Common myeloid progenitor, CD34-positive (primary cell): Measurements from ENCODE around the gene AGAP1.

ENCODE experiments used
- CTCF ChIA-PET: fragments of 350-600 bp; sonication (Branson Sonifier 250); formaldehyde crosslinking; loops from one replicate; lab custom pipeline; 2021; ENCODE audit warnings: antibody characterized with exemption; lab: Charles Lee
- POLR2A ChIA-PET: fragments of 350-600 bp; sonication (Branson Sonifier 250); formaldehyde crosslinking; loops from one replicate; lab custom pipeline; 2021; ENCODE audit warnings: antibody characterized with exemption; lab: Charles Lee
- DNase-seq, 3 donors: peaks; one replicate each; pipeline versions ENCODE4 v3.0.0 to v3.0.0-alpha.2; 2013
- H3K27ac ChIP-seq, 2 experiments: 1 replicate in 1 of 2; 2 replicates in 1 of 2; pipeline ENCODE4 v1.7.0; 2013; ENCODE audit warnings: inconsistent platforms in 2 of 2, low read length in 2 of 2, mild to moderate bottlenecking in 2 of 2, low read depth in 1 of 2, moderate library complexity in 1 of 2; ENCODE audit not compliant: severe bottlenecking in 2 of 2, insufficient read depth in 1 of 2, poor library complexity in 1 of 2
- H3K27me3 ChIP-seq, 5 experiments: replicated peaks in 2 of 5; 1 replicate in 3 of 5; 2 replicates in 2 of 5; pipeline versions ENCODE4 v1.6.1 to v1.7.0; 2013; ENCODE audit warnings: low read length in 4 of 5, mild to moderate bottlenecking in 2 of 5, moderate library complexity in 2 of 5, inconsistent platforms in 1 of 5; ENCODE audit not compliant: insufficient read depth in 5 of 5, control insufficient read depth in 4 of 5
- H3K36me3 ChIP-seq, 4 experiments: 1 replicate in 2 of 4; 2 replicates in 2 of 4; pipeline versions ENCODE4 v1.6.1 to v1.7.0; 2013; ENCODE audit warnings: low read length in 3 of 4, control low read depth in 1 of 4, mild to moderate bottlenecking in 1 of 4; ENCODE audit not compliant: control insufficient read depth in 4 of 4, insufficient read depth in 4 of 4
- H3K4me1 ChIP-seq, 4 experiments: 1 replicate in 3 of 4; 2 replicates in 1 of 4; pipeline versions ENCODE4 v1.6.1 to v1.7.1; 2013; ENCODE audit warnings: low read length in 3 of 4, mild to moderate bottlenecking in 3 of 4, control low read depth in 1 of 4, inconsistent platforms in 1 of 4, moderate library complexity in 1 of 4; ENCODE audit not compliant: control insufficient read depth in 4 of 4, insufficient read depth in 4 of 4; ENCODE audit errors: control extremely low read depth in 1 of 4
- H3K4me3 ChIP-seq, 7 experiments: 1 replicate in 4 of 7; 2 replicates in 3 of 7; pipeline versions ENCODE4 v1.5.1 to v1.7.0; 2013; ENCODE audit warnings: mild to moderate bottlenecking in 7 of 7, low read length in 6 of 7, moderate library complexity in 6 of 7, inconsistent platforms in 2 of 7, low read depth in 2 of 7, control low read depth in 1 of 7; ENCODE audit not compliant: insufficient read depth in 4 of 7, control insufficient read depth in 1 of 7; ENCODE audit errors: extremely low read depth in 1 of 7
- H3K9me3 ChIP-seq, 5 experiments: 1 replicate in 4 of 5; 2 replicates in 1 of 5; pipeline versions ENCODE4 v1.6.1 to v1.7.1; 2013; ENCODE audit warnings: low read length in 4 of 5, mild to moderate bottlenecking in 2 of 5, inconsistent platforms in 1 of 5, low read depth in 1 of 5, moderate library complexity in 1 of 5; ENCODE audit not compliant: control insufficient read depth in 4 of 5, insufficient read depth in 2 of 5; ENCODE audit errors: control extremely low read depth in 1 of 5
- WGBS: methylation state at CpG from one replicate; pipeline ENCODE4 v1.1.5; 2013; ENCODE audit not compliant: insufficient coverage; 5-methylcytosine and 5-hydroxymethylcytosine counted together

The AGAP1 gene

GRCh38 chr2:235535423-235536130 lies 41.7 kb downstream of the AGAP1 start:
- H3K4me1 ChIP-seq = no peaks in the 10 kb centered on the region
- H3K27ac ChIP-seq = no peak overlapping the region
- CTCF ChIA-PET = no interaction called here
- no peaks in the 10 kb centered on the region for H3K36me3 ChIP-seq
- H3K4me3 ChIP-seq = no peak overlapping the region
- H3K27me3 ChIP-seq = peaks cover 0 to 48% (median 5%) of the 10 kb centered on the region in 5 experiments
- peaks cover 0 to 2% (median 0%) of the 10 kb centered on the region in 5 experiments for H3K9me3 ChIP-seq
- no peak for DNase-seq
- POLR2A ChIA-PET = no interaction called here
- WGBS = 96% methylated on average over 17 of the region's 25 CpGs

GRCh38 chr2:235536711-235537110 lies 42.9 kb downstream of the AGAP1 start:
- Histone ChIP-seq H3K4me1 (no peaks in the 10 kb centered on the region), H3K36me3 (no peaks in the 10 kb centered on the region), H3K9me3 (no peaks in the 10 kb centered on the region), H3K27ac (no peak overlapping the region), H3K27me3 (peaks cover 0 to 44% (median 3%) of the 10 kb centered on the region in 5 experiments), H3K4me3 (no peak overlapping the region)
- DNase-seq = no peak
- 95% methylated on average over 7 of the region's 11 CpGs for WGBS
- POLR2A ChIA-PET = no interaction called here
- CTCF ChIA-PET = no interaction called here

- Histone ChIP-seq H3K27ac (no peak overlapping the region), H3K36me3 (no peaks in the 10 kb centered on the region), H3K4me1 (no peaks in the 10 kb centered on the region), H3K4me3 (no peak overlapping the region), H3K9me3 (no peaks in the 10 kb centered on the region), H3K27me3 (peaks cover 0 to 44% (median 3%) of the 10 kb centered on the region in 5 experiments)
- ChIA-PET POLR2A (no interaction called here), CTCF (no interaction called here)
- 98% methylated on average over 6 of the region's 7 CpGs for WGBS
- no peak for DNase-seq
Observed at GRCh38 chr2:235537186-235537585, 43.3 kb downstream of the AGAP1 start.

- CTCF ChIA-PET = no interaction called here
- 77% methylated on average over 3 of the region's 5 CpGs for WGBS
- no peaks in the 10 kb centered on the region for H3K4me1 ChIP-seq
- POLR2A ChIA-PET = no interaction called here
- H3K27me3 ChIP-seq = peaks cover 0 to 44% (median 3%) of the 10 kb centered on the region in 5 experiments
- no peaks in the 10 kb centered on the region for H3K36me3 ChIP-seq
- no peak for DNase-seq
- H3K9me3 ChIP-seq = no peaks in the 10 kb centered on the region
- H3K4me3 ChIP-seq = no peak overlapping the region
- H3K27ac ChIP-seq = no peak overlapping the region
Observed at GRCh38 chr2:235537587-235537986, 43.7 kb downstream of the AGAP1 start.

- 86% methylated on average over 4 of the region's 7 CpGs for WGBS
- POLR2A ChIA-PET = no interaction called here
Observed at GRCh38 chr2:235538144-235538639, 44.3 kb downstream of the AGAP1 start.

GRCh38 chr2:235538981-235539380 lies 45.1 kb downstream of the AGAP1 start:
- Histone ChIP-seq H3K27me3 (peaks cover 0 to 42% (median 3%) of the 10 kb centered on the region in 5 experiments), H3K4me1 (no peaks in the 10 kb centered on the region), H3K4me3 (no peak overlapping the region), H3K36me3 (no peaks in the 10 kb centered on the region), H3K9me3 (no peaks in the 10 kb centered on the region), H3K27ac (no peak overlapping the region)
- ChIA-PET POLR2A (no interaction called here), CTCF (no interaction called here)
- no peak for DNase-seq
- WGBS = 89% methylated on average over 4 of the region's 5 CpGs

More at GRCh38 chr2:235538144-235538639, 44.3 kb downstream of the AGAP1 start:
- H3K27me3 ChIP-seq = peaks cover 0 to 45% (median 3%) of the 10 kb centered on the region in 5 experiments
- no peaks in the 10 kb centered on the region for H3K36me3 ChIP-seq
- H3K9me3 ChIP-seq = no peaks in the 10 kb centered on the region
- H3K4me3 ChIP-seq = no peak overlapping the region
- H3K27ac ChIP-seq = no peak overlapping the region
- CTCF ChIA-PET = no interaction called here
- no peak for DNase-seq
- no peaks in the 10 kb centered on the region for H3K4me1 ChIP-seq

GRCh38 chr2:235539773-235540172 lies 45.9 kb downstream of the AGAP1 start:
- 91% methylated on average over 5 of the region's 7 CpGs for WGBS

More at GRCh38 chr2:235539773-235540172, 45.9 kb downstream of the AGAP1 start:
- no peaks in the 10 kb centered on the region for H3K36me3 ChIP-seq
- H3K4me1 ChIP-seq = no peaks in the 10 kb centered on the region
- DNase-seq = no peak
- CTCF ChIA-PET = no interaction called here
- POLR2A ChIA-PET = no interaction called here
- H3K9me3 ChIP-seq = no peaks in the 10 kb centered on the region
- no peak overlapping the region for H3K4me3 ChIP-seq
- no peak overlapping the region for H3K27ac ChIP-seq
- H3K27me3 ChIP-seq = peaks cover 0 to 41% (median 3%) of the 10 kb centered on the region in 5 experiments
